Muscle of leg (tissue), 11 donors: ENCODE measurements around the gene LLCFC1. TPM values are rescaled to one million over a fixed set of nuclear protein-coding genes. Genes with fewer than 3 reads are reported as not detected.

Experiments used
- DNase-seq: peaks from one replicate; pipeline ENCODE4 v3.0.0; 2013
- H3K27ac ChIP-seq: one replicate; pipeline ENCODE4 v1.5.1; 2013; ENCODE audit warnings: mild to moderate bottlenecking, low read length, control low read depth
- H3K27me3 ChIP-seq: one replicate; pipeline ENCODE4 v1.6.1; 2013; ENCODE audit warnings: low read length; ENCODE audit not compliant: control insufficient read depth, insufficient read depth
- H3K36me3 ChIP-seq: one replicate; pipeline ENCODE4 v1.6.1; 2013; ENCODE audit warnings: low read length; ENCODE audit not compliant: control insufficient read depth, insufficient read depth
- H3K4me1 ChIP-seq: one replicate; pipeline ENCODE4 v1.6.1; 2013; ENCODE audit warnings: low read length; ENCODE audit not compliant: control insufficient read depth, insufficient read depth
- H3K4me3 ChIP-seq: one replicate; pipeline ENCODE4 v1.5.1; 2013; ENCODE audit warnings: low read length, control low read depth
- H3K9me3 ChIP-seq: replicated peaks from 2 replicates; pipeline ENCODE4 v1.6.1; 2013; ENCODE audit warnings: low read depth, low read length; ENCODE audit not compliant: control insufficient read depth
- WGBS: methylation state at CpG from one replicate; pipeline ENCODE4 v1.1.5; 2013; ENCODE audit warnings: missing lambda C conversion rate; ENCODE audit not compliant: insufficient coverage; 5-methylcytosine and 5-hydroxymethylcytosine counted together
- polyA plus RNA-seq, 8 donors: library from polyadenylated mRNA; unstranded; fragments of 120-200 nt; gene quantifications; one replicate each; pipeline versions ENCODE4 v1.2.1 to v1.2.3, GENCODE V29; 2013; ENCODE audit warnings: inconsistent platforms in 1 of 8, low replicate concordance in 1 of 8; ENCODE audit not compliant: insufficient read length in 8 of 8, insufficient read depth in 1 of 8
- total RNA-seq: library from RNA; stranded (reverse); fragments of 120-200 nt; gene quantifications from one replicate; pipeline ENCODE4 v1.2.4, GENCODE V29; 2013

LLCFC1 gene
- total and polyA plus RNA-seq, 9 donors = 0.23 to 0.39 (median 0.33) TPM; not detected in 5

DNA sequence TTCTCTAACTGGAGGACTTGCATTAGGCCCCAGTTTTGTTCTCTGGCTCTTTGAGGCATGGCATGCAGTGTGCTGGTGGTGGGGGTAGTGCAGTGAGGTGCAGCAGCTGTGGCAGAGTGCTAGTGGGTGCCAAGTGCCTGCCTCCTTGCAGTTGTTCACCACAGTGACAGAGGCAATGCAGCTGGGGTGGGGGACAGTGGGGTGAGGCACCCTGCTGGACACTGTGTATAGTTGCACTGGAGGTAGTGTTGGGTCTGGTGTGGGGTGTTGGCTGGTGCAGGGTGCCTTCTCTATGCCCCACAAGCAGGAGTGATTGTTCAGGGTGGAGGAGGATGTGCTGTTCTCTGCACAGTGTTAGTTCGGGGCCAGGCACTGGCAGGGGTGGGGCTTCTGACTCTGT lies 44.5 kb downstream of the LLCFC1 start:
- Histone ChIP-seq H3K27me3 (no peaks in the 10 kb centered on the region), H3K27ac (no peak overlapping the region), H3K4me3 (no peak overlapping the region), H3K36me3 (no peaks in the 10 kb centered on the region), H3K9me3 (peaks cover 2% of the 10 kb centered on the region), H3K4me1 (no peaks in the 10 kb centered on the region)
- DNase-seq = no peak
- WGBS = no CpG with 5 or more reads among the region's 1 CpG

GRCh38 chr7:142984297-142984696 lies 45.0 kb downstream of the LLCFC1 start:
- Histone ChIP-seq H3K9me3 (peaks cover 2% of the 10 kb centered on the region), H3K4me1 (no peaks in the 10 kb centered on the region), H3K4me3 (no peak overlapping the region), H3K27ac (no peak overlapping the region), H3K36me3 (no peaks in the 10 kb centered on the region), H3K27me3 (no peaks in the 10 kb centered on the region)
- WGBS = 100% methylated on average over 1 of the region's 1 CpG
- no peak for DNase-seq

Other genes with a start within 250 kb of the LLCFC1 start
- gene PRSS1, start 190.0 kb upstream of the LLCFC1 start, total RNA-seq = not detected
- not detected for gene PRSS1, start 190.0 kb upstream of the LLCFC1 start, polyA plus RNA-seq
- 0.09 TPM for gene PRSS2, start 168.5 kb upstream of the LLCFC1 start, total RNA-seq
- 1 to 10 TPM in 2 of 8 donors, not detected in 6; 1.2 to 1.3 TPM for gene PRSS2, start 168.5 kb upstream of the LLCFC1 start, polyA plus RNA-seq
- 2.8 TPM for gene EPHB6, start 84.4 kb upstream of the LLCFC1 start, total RNA-seq
- 10 to 100 TPM in 1 of 8 donors, 1 to 10 TPM in 7; 4.2 to 13.4 (median 6.2) TPM for gene EPHB6, start 84.4 kb upstream of the LLCFC1 start, polyA plus RNA-seq
- 0.09 TPM for gene TRPV6, start 53.7 kb upstream of the LLCFC1 start, total RNA-seq
- under 1 TPM in 6 of 8 donors, not detected in 2; 0.05 to 0.57 (median 0.16) TPM for gene TRPV6, start 53.7 kb upstream of the LLCFC1 start, polyA plus RNA-seq
- gene TRPV5, start 5.7 kb upstream of the LLCFC1 start, total RNA-seq = 0.04 TPM
- gene TRPV5, start 5.7 kb upstream of the LLCFC1 start, polyA plus RNA-seq = under 1 TPM in 5 of 8 donors, not detected in 3; 0.04 to 0.11 (median 0.07) TPM
- gene KEL, start 22.9 kb downstream of the LLCFC1 start, total RNA-seq = 0.66 TPM
- gene KEL, start 22.9 kb downstream of the LLCFC1 start, polyA plus RNA-seq = 1 to 10 TPM in 7 of 8 donors, under 1 TPM in 1; 0.72 to 7.5 (median 1.5) TPM
- 0.18 TPM for gene OR9A2, start 87.6 kb downstream of the LLCFC1 start, total RNA-seq
- not detected for gene OR9A2, start 87.6 kb downstream of the LLCFC1 start, polyA plus RNA-seq
- gene OR6V1, start 112.9 kb downstream of the LLCFC1 start, total RNA-seq = not detected
- gene OR6V1, start 112.9 kb downstream of the LLCFC1 start, polyA plus RNA-seq = not detected
- not detected for gene PIP, start 192.6 kb downstream of the LLCFC1 start, total RNA-seq
- gene PIP, start 192.6 kb downstream of the LLCFC1 start, polyA plus RNA-seq = not detected
- gene TAS2R39, start 243.9 kb downstream of the LLCFC1 start, total RNA-seq = not detected
- under 1 TPM in 1 of 8 donors, not detected in 7; 0.32 TPM for gene TAS2R39, start 243.9 kb downstream of the LLCFC1 start, polyA plus RNA-seq